A549 (cell line): ENCODE results near the gene AR. TPM values are rescaled to one million over a fixed set of nuclear protein-coding genes. Genes with fewer than 3 reads are reported as not detected.

Source experiments
- ATAC-seq, 2 experiments: fragments of 200-7000 bp in 1 of 2; fragments of >200 bp in 1 of 2; cut with Nextera tagmentation in 1 of 2; cut with Tn5 transposase in 1 of 2; 3 replicates each; pipeline versions ENCODE4 v1.8.0 to v1.9.1; 2018 to 2020; ENCODE audit warnings: mild to moderate bottlenecking in 1 of 2, moderate library complexity in 1 of 2
- CTCF ChIA-PET: fragments of 300-600 bp; sonication (Branson Sonifier 250); formaldehyde crosslinking; extraction: SDS; loops from one replicate; lab custom pipeline; 2021; ENCODE audit warnings: antibody characterized with exemption, inconsistent platforms; lab: Yijun Ruan, JAX
- POLR2A ChIA-PET: fragments of 350-600 bp; formaldehyde crosslinking; extraction: SDS; loops from one replicate; lab custom pipeline; 2021; ENCODE audit warnings: antibody characterized with exemption, inconsistent platforms; lab: Yijun Ruan, JAX
- DNase-seq, 2 experiments: peaks; one replicate each; pipeline versions ENCODE4 v3.0.0 to v3.0.0-alpha.2; 2011 to 2016; ENCODE audit warnings: low read depth in 1 of 2, low spot score in 1 of 2
- FAIRE-seq: peaks from 2 replicates; lab custom pipeline; 2011; peaks lifted over from hg19 to GRCh38; lab: Jason Lieb, UNC
- H3K27ac ChIP-seq, 2 experiments: fragments of >200 bp; sonication (Bioruptor Twin); formaldehyde crosslinking; 3 replicates each; pipeline ENCODE4 v1.5.1; 2016 to 2017
- H3K4me1 ChIP-seq: fragments of >200 bp; sonication (Bioruptor Twin); formaldehyde crosslinking; 3 replicates; pipeline ENCODE4 v1.6.1; 2016
- H3K4me2 ChIP-seq: fragments of >200 bp; sonication (Bioruptor Twin); formaldehyde crosslinking; 3 replicates; pipeline ENCODE4 v1.6.1; 2016
- H3K4me3 ChIP-seq: fragments of >200 bp; sonication (Bioruptor Twin); formaldehyde crosslinking; 3 replicates; pipeline ENCODE4 v1.5.1; 2016
- H3K9me3 ChIP-seq: fragments of >200 bp; sonication (Bioruptor Twin); formaldehyde crosslinking; 3 replicates; pipeline ENCODE4 v1.6.1; 2016
- CHD4 ChIP-seq: fragments of 200-600 bp; sonication (generic); IDR thresholded peaks from 2 replicates; pipeline ENCODE4 v1.6.1; 2016; ENCODE audit warnings: antibody characterized with exemption, mild to moderate bottlenecking, borderline replicate concordance
- EHMT2 ChIP-seq: fragments of 200-600 bp; sonication (generic); IDR thresholded peaks from 2 replicates; pipeline ENCODE4 v1.6.1; 2016; ENCODE audit warnings: antibody characterized with exemption, low read depth, mild to moderate bottlenecking, moderate library complexity
- FOSB ChIP-seq: fragments of 250-450 bp; sonication (Bioruptor Pico); IDR thresholded peaks from 2 replicates; pipeline ENCODE4 v1.5.0; 2020; ENCODE audit warnings: mild to moderate bottlenecking, moderate library complexity
- FOSL2 ChIP-seq, 2 experiments: fragments of 450-650 bp in 1 of 2; fragments of >200 bp in 1 of 2; sonication (Bioruptor Twin) in 1 of 2; formaldehyde crosslinking; IDR thresholded peaks; 2 replicates each; pipeline versions ENCODE4 v1.5.0 to v1.6.1; 2016 to 2020; ENCODE audit warnings: mild to moderate bottlenecking in 1 of 2, moderate library complexity in 1 of 2
- GATA3 ChIP-seq: IDR thresholded peaks from 2 replicates; pipeline ENCODE4 v1.6.1; 2012; ENCODE audit warnings: borderline replicate concordance
- HOXA7 ChIP-seq: fragments of 250-450 bp; sonication (Bioruptor Pico); IDR thresholded peaks from 2 replicates; pipeline ENCODE4 v1.5.0; 2020; ENCODE audit warnings: mild to moderate bottlenecking, moderate library complexity
- JUN ChIP-seq, 2 experiments: fragments of >200 bp; sonication (Bioruptor Twin); formaldehyde crosslinking; IDR thresholded peaks; 2 replicates in 1 of 2; 3 replicates in 1 of 2; pipeline ENCODE4 v1.6.1; 2016 to 2017
- MAFK ChIP-seq: fragments of 450-650 bp; IDR thresholded peaks from 2 replicates; pipeline ENCODE4 v1.6.1; 2014; ENCODE audit not compliant: partially characterized antibody
- MAZ ChIP-seq: fragments of 150-350 bp; IDR thresholded peaks from 2 replicates; pipeline ENCODE4 v1.6.1; 2014; ENCODE audit warnings: antibody characterized with exemption, low read depth, low read length, borderline replicate concordance
- NR3C1 ChIP-seq: fragments of >200 bp; sonication (Bioruptor Twin); formaldehyde crosslinking; IDR thresholded peaks from 3 replicates; pipeline ENCODE4 v1.6.1; 2017
- POLR2A ChIP-seq: IDR thresholded peaks from 2 replicates; pipeline ENCODE4 v1.6.1; 2012; ENCODE audit warnings: mild to moderate bottlenecking, low read length
- POLR2AphosphoS2 ChIP-seq: conservative IDR thresholded peaks from 2 replicates; pipeline ENCODE4 v1.6.1; 2012; ENCODE audit warnings: low read length, improper control_type of control experiment, inconsistent platforms
- RARB ChIP-seq: fragments of 250-450 bp; sonication (Bioruptor Pico); IDR thresholded peaks from 2 replicates; pipeline ENCODE4 v1.8.0; 2021; ENCODE audit warnings: mild to moderate bottlenecking, moderate library complexity
- RFX5 ChIP-seq: fragments of 450-650 bp; IDR thresholded peaks from 2 replicates; pipeline ENCODE4 v1.7.1; 2014; ENCODE audit warnings: antibody characterized with exemption, mild to moderate bottlenecking, moderate library complexity
- ZNF302 ChIP-seq: fragments of 250-450 bp; sonication (Bioruptor Pico); IDR thresholded peaks from 2 replicates; pipeline ENCODE4 v1.9.0; 2021; ENCODE audit warnings: inconsistent platforms, mild to moderate bottlenecking, moderate library complexity
- WGBS: methylation state at CpG from one replicate; pipeline ENCODE4 v1.1.6; 2017; ENCODE audit errors: missing lambda C conversion rate; 5-methylcytosine and 5-hydroxymethylcytosine counted together
- polyA minus RNA-seq: library from RNA; depleted of rRNA, polyadenylated mRNA; stranded (reverse); fragments of >200 nt; gene quantifications from 2 replicates; pipeline ENCODE4 v1.2.3, GENCODE V29; 2011; rRNA and poly(A)+ RNA removed
- polyA plus RNA-seq, 4 experiments: library from polyadenylated mRNA; depleted of rRNA in 3 of 4; stranded (reverse); fragments of >200 nt; fragmentation: RNase III in 1 of 4; extraction: RNeasy Plus Mini Kit Qiagen cat#74134 plus additional on column Dnase treatment in 1 of 4; gene quantifications; 2 replicates in 3 of 4; 3 replicates in 1 of 4; pipeline ENCODE4 v1.2.3, GENCODE V29; 2011 to 2017
- TF ChIP-seq, protein P1 (sequence below): fragments of >200 bp; sonication (Bioruptor Twin); formaldehyde crosslinking; IDR thresholded peaks from 2 replicates; pipeline ENCODE4 v1.6.1; 2016
- TF ChIP-seq, protein P2 (sequence below): IDR thresholded peaks from 2 replicates; pipeline ENCODE4 v1.6.1; 2012
- TF ChIP-seq, protein P3 (sequence below): IDR thresholded peaks from 2 replicates; pipeline ENCODE4 v1.6.1; 2012; ENCODE audit warnings: low read depth, borderline replicate concordance
- TF ChIP-seq, protein P4 (sequence below): fragments of >200 bp; sonication (Bioruptor Twin); formaldehyde crosslinking; IDR thresholded peaks from 3 replicates; pipeline ENCODE4 v1.6.1; 2016

Gene AR, protein sequence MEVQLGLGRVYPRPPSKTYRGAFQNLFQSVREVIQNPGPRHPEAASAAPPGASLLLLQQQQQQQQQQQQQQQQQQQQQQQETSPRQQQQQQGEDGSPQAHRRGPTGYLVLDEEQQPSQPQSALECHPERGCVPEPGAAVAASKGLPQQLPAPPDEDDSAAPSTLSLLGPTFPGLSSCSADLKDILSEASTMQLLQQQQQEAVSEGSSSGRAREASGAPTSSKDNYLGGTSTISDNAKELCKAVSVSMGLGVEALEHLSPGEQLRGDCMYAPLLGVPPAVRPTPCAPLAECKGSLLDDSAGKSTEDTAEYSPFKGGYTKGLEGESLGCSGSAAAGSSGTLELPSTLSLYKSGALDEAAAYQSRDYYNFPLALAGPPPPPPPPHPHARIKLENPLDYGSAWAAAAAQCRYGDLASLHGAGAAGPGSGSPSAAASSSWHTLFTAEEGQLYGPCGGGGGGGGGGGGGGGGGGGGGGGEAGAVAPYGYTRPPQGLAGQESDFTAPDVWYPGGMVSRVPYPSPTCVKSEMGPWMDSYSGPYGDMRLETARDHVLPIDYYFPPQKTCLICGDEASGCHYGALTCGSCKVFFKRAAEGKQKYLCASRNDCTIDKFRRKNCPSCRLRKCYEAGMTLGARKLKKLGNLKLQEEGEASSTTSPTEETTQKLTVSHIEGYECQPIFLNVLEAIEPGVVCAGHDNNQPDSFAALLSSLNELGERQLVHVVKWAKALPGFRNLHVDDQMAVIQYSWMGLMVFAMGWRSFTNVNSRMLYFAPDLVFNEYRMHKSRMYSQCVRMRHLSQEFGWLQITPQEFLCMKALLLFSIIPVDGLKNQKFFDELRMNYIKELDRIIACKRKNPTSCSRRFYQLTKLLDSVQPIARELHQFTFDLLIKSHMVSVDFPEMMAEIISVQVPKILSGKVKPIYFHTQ
- polyA plus RNA-seq (2011; rRNA removed), result 8.7 and 11.4 TPM in 2 replicates
- 2.8 and 3.8 TPM in 2 replicates for polyA plus RNA-seq (2012; cell fraction: cytosol; rRNA removed)
- polyA plus RNA-seq (2012; cell fraction: nucleus; rRNA removed), result 7.1 and 9.5 TPM in 2 replicates
- polyA plus RNA-seq (2017; fragmentation: RNase III; extraction: RNeasy Plus Mini Kit Qiagen cat#74134 plus additional on column Dnase treatment), result 2.2 TPM in 3 replicates
- 29.6 and 33.6 TPM in 2 replicates for polyA minus RNA-seq

DNA sequence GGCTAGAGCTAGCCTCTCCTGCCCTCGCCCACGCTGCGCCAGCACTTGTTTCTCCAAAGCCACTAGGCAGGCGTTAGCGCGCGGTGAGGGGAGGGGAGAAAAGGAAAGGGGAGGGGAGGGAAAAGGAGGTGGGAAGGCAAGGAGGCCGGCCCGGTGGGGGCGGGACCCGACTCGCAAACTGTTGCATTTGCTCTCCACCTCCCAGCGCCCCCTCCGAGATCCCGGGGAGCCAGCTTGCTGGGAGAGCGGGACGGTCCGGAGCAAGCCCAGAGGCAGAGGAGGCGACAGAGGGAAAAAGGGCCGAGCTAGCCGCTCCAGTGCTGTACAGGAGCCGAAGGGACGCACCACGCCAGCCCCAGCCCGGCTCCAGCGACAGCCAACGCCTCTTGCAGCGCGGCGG lies at the start of gene AR:
Gene AR (plus strand): TSS at position 204 of the 400 bp plus-strand sequence. CDS start 1,126 bp downstream, outside the sequence.
- peak within 1 kb of the TSS; percentile 59 for H3K4me3 ChIP-seq
- DNase-seq (peak; percentile 15 to 74), ATAC-seq (peak; percentile 68 to 80), FAIRE-seq (no peak)
- WGBS, result 0% methylated on average over 9 of the region's 30 CpGs
- TF ChIP-seq HOXA7 (CRISPR knock-in tag) (no peak), JUN (IDR thresholded peaks at IDR 0.05) (0 out of 5 replicates have a peak, but pooled peaks of 1 of the 2 experiments have one; percentile 39), POLR2A (no peak), RARB (CRISPR knock-in tag) (no peak), RFX5 (no peak), FOSL2 (IDR thresholded peaks at IDR 0.05) (no peak), FOSL2 (CRISPR knock-in tag; IDR thresholded peaks at IDR 0.05) (no peak), GATA3 (no peak), CHD4 (no peak)
- TF ChIP-seq, protein P1, sequence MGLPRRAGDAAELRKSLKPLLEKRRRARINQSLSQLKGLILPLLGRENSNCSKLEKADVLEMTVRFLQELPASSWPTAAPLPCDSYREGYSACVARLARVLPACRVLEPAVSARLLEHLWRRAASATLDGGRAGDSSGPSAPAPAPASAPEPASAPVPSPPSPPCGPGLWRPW, result no peak
- TF ChIP-seq, protein P2, sequence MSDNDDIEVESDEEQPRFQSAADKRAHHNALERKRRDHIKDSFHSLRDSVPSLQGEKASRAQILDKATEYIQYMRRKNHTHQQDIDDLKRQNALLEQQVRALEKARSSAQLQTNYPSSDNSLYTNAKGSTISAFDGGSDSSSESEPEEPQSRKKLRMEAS, result 0 out of 2 replicates have a peak, but pooled peaks have one; percentile 24
- TF ChIP-seq, protein P3, sequence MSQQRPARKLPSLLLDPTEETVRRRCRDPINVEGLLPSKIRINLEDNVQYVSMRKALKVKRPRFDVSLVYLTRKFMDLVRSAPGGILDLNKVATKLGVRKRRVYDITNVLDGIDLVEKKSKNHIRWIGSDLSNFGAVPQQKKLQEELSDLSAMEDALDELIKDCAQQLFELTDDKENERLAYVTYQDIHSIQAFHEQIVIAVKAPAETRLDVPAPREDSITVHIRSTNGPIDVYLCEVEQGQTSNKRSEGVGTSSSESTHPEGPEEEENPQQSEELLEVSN, result 0 out of 2 replicates have a peak, but pooled peaks have one; percentile 43
- H3K4me2 ChIP-seq, result peak within 1 kb of the TSS; percentile 83
- H3K4me1 ChIP-seq, result 0 out of 3 replicates have a peak, but pooled peaks cover 4% of the 10 kb centered on the region
- H3K27ac ChIP-seq, result peak within 1 kb of the TSS; percentile 58 to 86
- ChIA-PET POLR2A (interaction anchor here (1.3 kb wide), 1 partner anchor 237 kb away, joined by 3 read pairs; no protein-coding TSS in a partner anchor), CTCF (no interaction called here)
- H3K9me3 ChIP-seq, result no peaks in the 10 kb centered on the region

DNA sequence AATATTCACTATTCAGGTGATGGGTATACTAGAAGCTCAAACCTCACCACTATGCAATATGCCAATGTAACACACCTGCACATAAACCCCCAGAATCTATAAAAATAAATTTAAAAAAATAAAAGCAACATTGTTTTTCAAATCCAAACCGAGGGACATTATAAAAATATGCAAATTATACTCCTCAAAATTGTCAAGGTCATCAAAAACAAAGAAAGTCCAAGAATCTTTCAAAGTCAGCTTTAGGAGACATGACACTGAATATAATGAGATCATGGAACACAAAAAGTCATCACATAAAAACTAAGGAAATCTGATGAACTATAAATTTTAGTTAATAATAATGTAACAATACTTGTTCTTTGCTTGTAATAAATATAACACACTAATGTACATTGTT lies 43.2 kb upstream of the AR start:
- no peak overlapping the region for H3K4me2 ChIP-seq
- no peak for DNase-seq
- H3K9me3 ChIP-seq, result no peaks in the 10 kb centered on the region
- TF ChIP-seq POLR2AphosphoS2 (no peak), FOSB (CRISPR knock-in tag) (no peak), EHMT2 (no peak), NR3C1 (no peak), ZNF302 (CRISPR knock-in tag) (no peak), MAFK (peak; percentile 33), MAZ (no peak)
- TF ChIP-seq, protein P4, sequence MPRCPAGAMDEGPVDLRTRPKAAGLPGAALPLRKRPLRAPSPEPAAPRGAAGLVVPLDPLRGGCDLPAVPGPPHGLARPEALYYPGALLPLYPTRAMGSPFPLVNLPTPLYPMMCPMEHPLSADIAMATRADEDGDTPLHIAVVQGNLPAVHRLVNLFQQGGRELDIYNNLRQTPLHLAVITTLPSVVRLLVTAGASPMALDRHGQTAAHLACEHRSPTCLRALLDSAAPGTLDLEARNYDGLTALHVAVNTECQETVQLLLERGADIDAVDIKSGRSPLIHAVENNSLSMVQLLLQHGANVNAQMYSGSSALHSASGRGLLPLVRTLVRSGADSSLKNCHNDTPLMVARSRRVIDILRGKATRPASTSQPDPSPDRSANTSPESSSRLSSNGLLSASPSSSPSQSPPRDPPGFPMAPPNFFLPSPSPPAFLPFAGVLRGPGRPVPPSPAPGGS, result no peak
- TF ChIP-seq, all 56 proteins: peak for 1
- FAIRE-seq (no peak), ATAC-seq (no peak)
- Histone ChIP-seq H3K4me1 (no peaks in the 10 kb centered on the region), H3K4me3 (no peak overlapping the region), H3K27ac (no peak overlapping the region)
- CTCF ChIA-PET, result no interaction called here
- WGBS, result 0% methylated on average over 1 of the region's 1 CpG
- POLR2A ChIA-PET, result no interaction called here
